Measurements from ENCODE around the gene TMEM217.
A peak's percentile ranks its signal among the peaks of the same experiment; 100 is the strongest.

Gene TMEM217

GRCh38 chr6:37241131-37241530 is 16.8 kb downstream of the TMEM217 start:
- H2BK12ac ChIP-seq (ENCODE audit: low read length): peak overlapping the region; percentile 77
- peaks cover 3% of the 10 kb centered on the region for H3K79me2 ChIP-seq (ENCODE audit: control insufficient read depth, insufficient read depth, low read length, poor library complexity)
- DNase-seq: no peak
- peak overlapping the region; percentile 14 for H3K18ac ChIP-seq (ENCODE audit: low read length)
- no peak overlapping the region for H3K4ac ChIP-seq (ENCODE audit: low read depth, low read length)
- peak overlapping the region; percentile 61 for H2AK5ac ChIP-seq (ENCODE audit: low read length)
- H2BK5ac ChIP-seq (ENCODE audit: low read depth, low read length, poor library complexity): no peak overlapping the region
- peak overlapping the region; percentile 59 for H4K91ac ChIP-seq (ENCODE audit: low read depth, low read length)
- no peaks in the 10 kb centered on the region for H3K27me3 ChIP-seq (ENCODE audit: insufficient read depth, low read length)
- no peak overlapping the region for H4K12ac ChIP-seq (ENCODE audit: low read depth, low read length)
- peaks cover 16 to 20% of the 10 kb centered on the region in 2 experiments for H3K4me1 ChIP-seq (ENCODE audit: control insufficient read depth in 1 of 2, insufficient read depth in 2 of 2, low read length in 2 of 2)
- no peak overlapping the region for H3K23ac ChIP-seq (ENCODE audit: low read length)
- H3K4me2 ChIP-seq (ENCODE audit: low read length): no peak overlapping the region
- no peak overlapping the region for H2AFZ ChIP-seq (ENCODE audit: insufficient read depth, low read length, poor library complexity)
- no peaks in the 10 kb centered on the region for H3K36me3 ChIP-seq (ENCODE audit: control insufficient read depth in 1 of 2, insufficient read depth in 2 of 2, low read length in 2 of 2)
- H3K27ac ChIP-seq (ENCODE audit: low read depth, low read length): no peak overlapping the region
- peak overlapping the region; percentile 21 for H2BK120ac ChIP-seq (ENCODE audit: insufficient read depth, low read length, poor library complexity)
- H3K79me1 ChIP-seq (ENCODE audit: low read length): peaks cover 18% of the 10 kb centered on the region
- H3K9me3 ChIP-seq (ENCODE audit: insufficient read depth, low read depth, low read length): no peaks in the 10 kb centered on the region
- H3K14ac ChIP-seq (ENCODE audit: low read length): no peak overlapping the region
- H3K4me3 ChIP-seq (ENCODE audit: low read depth, low read length): no peak overlapping the region
- no CpG with 5 or more reads among the region's 6 CpGs for WGBS (ENCODE audit: extremely low coverage, insufficient coverage, insufficient read length)
- H4K8ac ChIP-seq (ENCODE audit: low read depth, low read length): no peak overlapping the region
- no peak overlapping the region for H3K9ac ChIP-seq (ENCODE audit: low read length)

- H2BK120ac ChIP-seq (ENCODE audit: insufficient read depth, low read length, poor library complexity): peak overlapping the region; percentile 31
- peaks cover 3% of the 10 kb centered on the region for H3K79me2 ChIP-seq (ENCODE audit: control insufficient read depth, insufficient read depth, low read length, poor library complexity)
- H2AFZ ChIP-seq (ENCODE audit: insufficient read depth, low read length, poor library complexity): no peak overlapping the region
- H3K14ac ChIP-seq (ENCODE audit: low read length): peak overlapping the region; percentile 49
- H3K27ac ChIP-seq (ENCODE audit: low read depth, low read length): peak overlapping the region; percentile 31
- H4K91ac ChIP-seq (ENCODE audit: low read depth, low read length): peak overlapping the region; percentile 72
- peaks cover 16 to 20% of the 10 kb centered on the region in 2 experiments for H3K4me1 ChIP-seq (ENCODE audit: control insufficient read depth in 1 of 2, insufficient read depth in 2 of 2, low read length in 2 of 2)
- no peak overlapping the region for H4K12ac ChIP-seq (ENCODE audit: low read depth, low read length)
- H3K18ac ChIP-seq (ENCODE audit: low read length): no peak overlapping the region
- no peak overlapping the region for H4K8ac ChIP-seq (ENCODE audit: low read depth, low read length)
- H3K9ac ChIP-seq (ENCODE audit: low read length): no peak overlapping the region
- no CpG with 5 or more reads among the region's 4 CpGs for WGBS (ENCODE audit: extremely low coverage, insufficient coverage, insufficient read length)
- no peak overlapping the region for H3K4me2 ChIP-seq (ENCODE audit: low read length)
- H3K79me1 ChIP-seq (ENCODE audit: low read length): peaks cover 18% of the 10 kb centered on the region
- no peaks in the 10 kb centered on the region for H3K9me3 ChIP-seq (ENCODE audit: insufficient read depth, low read depth, low read length)
- H3K4ac ChIP-seq (ENCODE audit: low read depth, low read length): peak overlapping the region; percentile 26
- H2AK5ac ChIP-seq (ENCODE audit: low read length): peak overlapping the region; percentile 78
- H3K27me3 ChIP-seq (ENCODE audit: insufficient read depth, low read length): no peaks in the 10 kb centered on the region
- peak overlapping the region; percentile 81 for H2BK12ac ChIP-seq (ENCODE audit: low read length)
- H3K36me3 ChIP-seq (ENCODE audit: control insufficient read depth in 1 of 2, insufficient read depth in 2 of 2, low read length in 2 of 2): no peaks in the 10 kb centered on the region
- H3K4me3 ChIP-seq (ENCODE audit: low read depth, low read length): no peak overlapping the region
- DNase-seq: peak; percentile 24 to 52
- H3K23ac ChIP-seq (ENCODE audit: low read length): no peak overlapping the region
- peak overlapping the region; percentile 36 for H2BK5ac ChIP-seq (ENCODE audit: low read depth, low read length, poor library complexity)
Measured at GRCh38 chr6:37239950-37240713, 17.8 kb downstream of the TMEM217 start.

GRCh38 chr6:37239526-37239925 is 18.4 kb downstream of the TMEM217 start:
- Histone ChIP-seq H4K8ac (ENCODE audit: low read depth, low read length) (no peak overlapping the region), H3K79me1 (ENCODE audit: low read length) (peaks cover 15% of the 10 kb centered on the region), H3K4me3 (ENCODE audit: low read depth, low read length) (no peak overlapping the region), H2AFZ (ENCODE audit: insufficient read depth, low read length, poor library complexity) (no peak overlapping the region), H3K36me3 (ENCODE audit: control insufficient read depth in 1 of 2, insufficient read depth in 2 of 2, low read length in 2 of 2) (no peaks in the 10 kb centered on the region), H2BK120ac (ENCODE audit: insufficient read depth, low read length, poor library complexity) (no peak overlapping the region), H3K23ac (ENCODE audit: low read length) (no peak overlapping the region), H3K79me2 (ENCODE audit: control insufficient read depth, insufficient read depth, low read length, poor library complexity) (peaks cover 3% of the 10 kb centered on the region), H3K18ac (ENCODE audit: low read length) (no peak overlapping the region), H2AK5ac (ENCODE audit: low read length) (no peak overlapping the region), H3K9ac (ENCODE audit: low read length) (no peak overlapping the region), H3K4ac (ENCODE audit: low read depth, low read length) (no peak overlapping the region), H3K14ac (ENCODE audit: low read length) (no peak overlapping the region), H4K12ac (ENCODE audit: low read depth, low read length) (no peak overlapping the region), H2BK5ac (ENCODE audit: low read depth, low read length, poor library complexity) (no peak overlapping the region), H3K27me3 (ENCODE audit: insufficient read depth, low read length) (no peaks in the 10 kb centered on the region), H3K4me2 (ENCODE audit: low read length) (no peak overlapping the region), H4K91ac (ENCODE audit: low read depth, low read length) (no peak overlapping the region), H3K4me1 (ENCODE audit: control insufficient read depth in 1 of 2, insufficient read depth in 2 of 2, low read length in 2 of 2) (peaks cover 16 to 20% of the 10 kb centered on the region in 2 experiments), H2BK12ac (ENCODE audit: low read length) (no peak overlapping the region), H3K27ac (ENCODE audit: low read depth, low read length) (no peak overlapping the region), H3K9me3 (ENCODE audit: insufficient read depth, low read depth, low read length) (no peaks in the 10 kb centered on the region)
- WGBS (ENCODE audit: extremely low coverage, insufficient coverage, insufficient read length): no CpG with 5 or more reads among the region's 3 CpGs
- DNase-seq: no peak

GRCh38 chr6:37238381-37238780 is 19.6 kb downstream of the TMEM217 start:
- Histone ChIP-seq H3K36me3 (ENCODE audit: control insufficient read depth in 1 of 2, insufficient read depth in 2 of 2, low read length in 2 of 2) (no peaks in the 10 kb centered on the region), H4K8ac (ENCODE audit: low read depth, low read length) (no peak overlapping the region), H3K9me3 (ENCODE audit: insufficient read depth, low read depth, low read length) (no peaks in the 10 kb centered on the region), H3K79me1 (ENCODE audit: low read length) (peaks cover 15% of the 10 kb centered on the region), H3K4ac (ENCODE audit: low read depth, low read length) (no peak overlapping the region), H2BK12ac (ENCODE audit: low read length) (no peak overlapping the region), H3K18ac (ENCODE audit: low read length) (no peak overlapping the region), H3K23ac (ENCODE audit: low read length) (no peak overlapping the region), H2BK120ac (ENCODE audit: insufficient read depth, low read length, poor library complexity) (peak overlapping the region; percentile 56), H3K27me3 (ENCODE audit: insufficient read depth, low read length) (no peaks in the 10 kb centered on the region), H2AK5ac (ENCODE audit: low read length) (no peak overlapping the region), H3K14ac (ENCODE audit: low read length) (no peak overlapping the region), H3K27ac (ENCODE audit: low read depth, low read length) (no peak overlapping the region), H3K4me3 (ENCODE audit: low read depth, low read length) (no peak overlapping the region), H4K91ac (ENCODE audit: low read depth, low read length) (no peak overlapping the region), H2AFZ (ENCODE audit: insufficient read depth, low read length, poor library complexity) (no peak overlapping the region), H2BK5ac (ENCODE audit: low read depth, low read length, poor library complexity) (no peak overlapping the region), H4K12ac (ENCODE audit: low read depth, low read length) (no peak overlapping the region), H3K79me2 (ENCODE audit: control insufficient read depth, insufficient read depth, low read length, poor library complexity) (peaks cover 3% of the 10 kb centered on the region), H3K9ac (ENCODE audit: low read length) (no peak overlapping the region), H3K4me1 (ENCODE audit: control insufficient read depth in 1 of 2, insufficient read depth in 2 of 2, low read length in 2 of 2) (peaks cover 12 to 16% of the 10 kb centered on the region in 2 experiments), H3K4me2 (ENCODE audit: low read length) (no peak overlapping the region)
- no CpG with 5 or more reads among the region's 1 CpG for WGBS (ENCODE audit: extremely low coverage, insufficient coverage, insufficient read length)
- DNase-seq: no peak
